D721Med (cell line): Measurements from ENCODE around the gene CCNJ.

Source experiments
- DNase-seq: peaks from one replicate; pipeline ENCODE4 v3.0.0; 2011; ENCODE audit warnings: low spot score; ENCODE audit not compliant: insufficient read length
- FAIRE-seq: peaks from 2 replicates; lab custom pipeline; 2011; peaks lifted over from hg19 to GRCh38; lab: Jason Lieb, UNC
- CTCF ChIP-seq: IDR thresholded peaks from 2 replicates; pipeline ENCODE4 v1.5.1; 2012; ENCODE audit warnings: mild to moderate bottlenecking, control low read depth; ENCODE audit not compliant: insufficient read depth; ENCODE audit errors: missing control alignments

Gene CCNJ

GRCh38 chr10:96022739-96023138 lies 20.6 kb upstream of the CCNJ start:
- FAIRE-seq: no peak
- no peak for TF ChIP-seq CTCF

DNA sequence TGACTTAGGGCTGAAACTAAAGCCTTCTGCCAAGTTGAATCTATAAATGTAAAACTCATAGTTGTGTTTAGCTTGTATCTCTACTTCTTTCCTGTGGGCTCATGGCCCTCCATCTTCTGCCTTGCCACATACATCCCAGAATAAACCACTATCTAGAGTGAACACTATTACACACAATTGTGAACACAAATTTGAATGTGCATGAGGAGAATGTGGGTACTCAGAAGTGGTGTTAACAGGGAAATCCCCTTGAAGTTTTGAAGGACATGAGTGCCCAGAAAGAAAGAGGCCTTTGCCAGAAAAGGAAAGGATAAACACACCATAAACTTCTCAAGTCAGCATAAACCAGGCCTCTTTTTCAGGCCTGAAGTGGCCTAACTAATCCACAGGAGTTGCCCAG lies 20.2 kb upstream of the CCNJ start:
- FAIRE-seq (no peak), DNase-seq (no peak)
- no peak for TF ChIP-seq CTCF

More at GRCh38 chr10:96022739-96023138, 20.6 kb upstream of the CCNJ start:
- no peak for DNase-seq

DNA sequence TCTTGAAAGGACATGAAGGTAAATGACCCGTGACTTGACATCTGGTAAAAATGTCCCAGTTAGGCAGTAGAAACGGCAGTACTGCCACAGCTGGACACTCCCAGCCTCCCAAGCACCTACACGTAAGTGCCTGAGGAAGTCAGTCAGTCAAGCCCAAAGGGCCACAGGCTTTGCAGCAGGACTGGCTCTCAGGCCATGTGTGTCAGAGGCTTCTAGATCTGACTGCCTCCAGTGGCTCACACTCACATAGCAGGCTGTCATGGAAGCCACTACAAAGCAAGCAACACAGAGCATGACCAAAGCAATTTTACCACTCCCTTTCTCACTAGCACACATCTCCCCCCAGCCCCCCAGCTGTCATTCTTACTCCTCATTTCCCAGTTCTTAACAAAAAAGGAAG lies 17.8 kb upstream of the CCNJ start:
- no peak for FAIRE-seq
- TF ChIP-seq CTCF: no peak
- DNase-seq: no peak

GRCh38 chr10:96034625-96035024 lies 8.8 kb upstream of the CCNJ start:
- no peak for FAIRE-seq
- TF ChIP-seq CTCF: no peak

DNA sequence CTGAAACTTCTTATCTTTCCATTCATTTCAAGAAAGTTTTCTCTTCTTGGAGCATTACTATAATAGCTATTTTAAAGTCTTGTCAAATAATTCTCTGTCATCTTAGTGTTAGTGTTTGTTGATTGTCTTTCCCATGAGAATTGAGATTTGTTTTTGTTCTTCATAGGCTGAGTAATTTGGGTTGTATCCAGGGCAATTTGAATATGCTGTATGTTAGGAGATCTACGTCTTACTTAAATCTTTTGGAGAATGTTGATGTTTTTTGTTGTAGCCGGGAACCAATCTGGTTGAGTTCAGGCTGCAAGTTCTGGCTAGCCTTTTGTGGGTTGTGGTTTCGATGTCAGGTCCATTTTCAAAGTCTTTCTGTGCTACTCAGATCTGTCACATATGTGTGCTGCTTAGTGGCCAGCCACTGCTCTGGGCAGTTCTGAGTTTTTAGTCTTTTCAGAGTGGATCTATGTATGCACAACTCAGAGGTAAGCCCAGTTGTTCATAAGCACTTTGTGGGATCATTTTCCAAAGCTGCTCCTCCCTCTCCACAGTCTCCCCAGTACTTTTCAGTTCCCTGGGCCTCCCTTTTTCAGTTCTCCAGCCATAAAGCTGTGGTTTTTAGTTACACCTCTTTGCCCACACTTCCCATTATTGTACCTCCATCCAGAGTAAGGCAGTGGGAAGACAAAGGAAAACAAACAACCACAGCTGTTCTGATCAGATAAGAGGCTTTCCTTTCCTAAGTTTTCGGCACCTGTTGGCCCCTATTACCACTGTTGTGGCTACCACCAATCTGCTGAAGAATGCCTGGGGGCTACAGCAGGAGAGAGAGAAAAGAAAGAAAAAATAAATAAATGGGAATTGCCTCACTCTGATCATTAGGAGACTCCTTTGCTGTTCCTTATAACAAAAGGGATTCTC lies 4.7 kb upstream of the CCNJ start:
- FAIRE-seq (no peak), DNase-seq (no peak)
- no peak for TF ChIP-seq CTCF

More at GRCh38 chr10:96034625-96035024, 8.8 kb upstream of the CCNJ start:
- no peak for DNase-seq

DNA sequence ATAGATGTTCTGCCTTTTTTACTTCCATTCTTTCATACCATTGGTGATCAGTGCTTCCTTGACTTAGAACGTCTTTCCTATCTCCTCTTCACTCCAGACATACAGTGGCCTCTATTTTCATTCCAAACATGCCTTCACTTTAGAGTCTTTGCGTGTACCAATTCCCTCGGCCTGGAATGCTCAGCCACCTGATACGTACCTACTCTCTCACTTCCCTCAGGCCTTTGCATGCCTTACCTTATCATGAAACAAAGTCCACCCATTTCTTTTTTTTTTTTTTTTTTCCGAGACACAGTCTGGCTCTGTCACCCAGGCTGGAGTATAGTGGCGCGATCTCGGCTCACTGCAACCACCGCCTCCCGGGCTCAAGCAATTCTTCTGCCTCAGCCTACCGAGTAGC lies 2.2 kb upstream of the CCNJ start:
- TF ChIP-seq CTCF: no peak
- FAIRE-seq (no peak), DNase-seq (no peak)
